Adrenal gland (tissue), 5 donors: ENCODE measurements around the gene RFPL4A.

Experiments
- POLR2A ChIP-seq, 2 donors: fragments of 450-650 bp; IDR thresholded peaks; one replicate each; pipeline ENCODE4 v1.6.1; 2017; ENCODE audit warnings: antibody characterized with exemption in 2 of 2, mild to moderate bottlenecking in 2 of 2, moderate library complexity in 1 of 2
- TF ChIP-seq, protein P1 (sequence below), 6 experiments: fragments of 450-650 bp in 4 of 6; fragments of 200-600 bp in 2 of 6; sonication (generic) in 1 of 6; IDR thresholded peaks; 1 replicate in 5 of 6; 2 replicates in 1 of 6; pipeline versions ENCODE4 v1.5.1 to v1.8.0; 2016 to 2021; ENCODE audit warnings: antibody characterized with exemption in 6 of 6, mild to moderate bottlenecking in 2 of 6, moderate library complexity in 1 of 6
- donor health status: DM: no; HTN: no; CAD: no.

GRCh38 chr19:55720801-55721200, 38.1 kb upstream of the RFPL4A start:
- TF ChIP-seq, protein P1, sequence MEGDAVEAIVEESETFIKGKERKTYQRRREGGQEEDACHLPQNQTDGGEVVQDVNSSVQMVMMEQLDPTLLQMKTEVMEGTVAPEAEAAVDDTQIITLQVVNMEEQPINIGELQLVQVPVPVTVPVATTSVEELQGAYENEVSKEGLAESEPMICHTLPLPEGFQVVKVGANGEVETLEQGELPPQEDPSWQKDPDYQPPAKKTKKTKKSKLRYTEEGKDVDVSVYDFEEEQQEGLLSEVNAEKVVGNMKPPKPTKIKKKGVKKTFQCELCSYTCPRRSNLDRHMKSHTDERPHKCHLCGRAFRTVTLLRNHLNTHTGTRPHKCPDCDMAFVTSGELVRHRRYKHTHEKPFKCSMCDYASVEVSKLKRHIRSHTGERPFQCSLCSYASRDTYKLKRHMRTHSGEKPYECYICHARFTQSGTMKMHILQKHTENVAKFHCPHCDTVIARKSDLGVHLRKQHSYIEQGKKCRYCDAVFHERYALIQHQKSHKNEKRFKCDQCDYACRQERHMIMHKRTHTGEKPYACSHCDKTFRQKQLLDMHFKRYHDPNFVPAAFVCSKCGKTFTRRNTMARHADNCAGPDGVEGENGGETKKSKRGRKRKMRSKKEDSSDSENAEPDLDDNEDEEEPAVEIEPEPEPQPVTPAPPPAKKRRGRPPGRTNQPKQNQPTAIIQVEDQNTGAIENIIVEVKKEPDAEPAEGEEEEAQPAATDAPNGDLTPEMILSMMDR (IDR thresholded peaks at IDR 0.05): no peak
- no peak for TF ChIP-seq POLR2A (IDR thresholded peaks at IDR 0.05)
